GM18867 (cell line): ENCODE measurements around the gene MAP1B.

ENCODE experiments used
- ATAC-seq: cut with Tn5 transposase; IDR thresholded peaks from one replicate; pipeline ENCODE4 v1.9.1; 2021; ENCODE audit warnings: mild to moderate bottlenecking, moderate library complexity; ENCODE audit not compliant: unreplicated experiment

The MAP1B gene

GRCh38 chr5:72093824-72094223 is 13.5 kb upstream of the MAP1B start:
- peak; percentile 83 for ATAC-seq

- no peak for ATAC-seq
Observed at GRCh38 chr5:72096602-72097188, 10.6 kb upstream of the MAP1B start.

GRCh38 chr5:72101828-72102227 is 5.4 kb upstream of the MAP1B start:
- no peak for ATAC-seq

- no peak for ATAC-seq
Observed at GRCh38 chr5:72106817-72107130, 501 bp upstream of the MAP1B start.

- ATAC-seq: peak; percentile 35
Observed at GRCh38 chr5:72107901-72108201, 576 bp downstream of the MAP1B start.

- peak; percentile 58 for ATAC-seq
Observed at GRCh38 chr5:72108202-72109061, 1.2 kb downstream of the MAP1B start.

GRCh38 chr5:72109062-72109411 is 1.8 kb downstream of the MAP1B start:
- ATAC-seq: no peak

GRCh38 chr5:72109625-72110024 is 2.4 kb downstream of the MAP1B start:
- no peak for ATAC-seq

- ATAC-seq: no peak
Observed at GRCh38 chr5:72110394-72111013, 3.2 kb downstream of the MAP1B start.

- no peak for ATAC-seq
Observed at GRCh38 chr5:72112389-72112788, 5.1 kb downstream of the MAP1B start.

GRCh38 chr5:72114629-72115028 is 7.4 kb downstream of the MAP1B start:
- no peak for ATAC-seq

GRCh38 chr5:72115296-72115695 is 8.0 kb downstream of the MAP1B start:
- ATAC-seq: no peak

- no peak for ATAC-seq
Observed at GRCh38 chr5:72117307-72117706, 10.0 kb downstream of the MAP1B start.

- ATAC-seq: no peak
Observed at GRCh38 chr5:72121052-72121779, 13.9 kb downstream of the MAP1B start.

- no peak for ATAC-seq
Observed at GRCh38 chr5:72121780-72122445, 14.6 kb downstream of the MAP1B start.

GRCh38 chr5:72122602-72123001 is 15.3 kb downstream of the MAP1B start:
- no peak for ATAC-seq

GRCh38 chr5:72123764-72124376 is 16.6 kb downstream of the MAP1B start:
- no peak for ATAC-seq

GRCh38 chr5:72125271-72125940 is 18.1 kb downstream of the MAP1B start:
- no peak for ATAC-seq

GRCh38 chr5:72125941-72126620 is 18.8 kb downstream of the MAP1B start:
- ATAC-seq: no peak

- no peak for ATAC-seq
Observed at GRCh38 chr5:72126796-72127195, 19.5 kb downstream of the MAP1B start.
